Adrenal gland (tissue), 12 donors: ENCODE data around the gene CCNY. TPM values are rescaled to one million over a fixed set of nuclear protein-coding genes. Genes with fewer than 3 reads are reported as not detected.
"Not testable (repeated sequence)": the region's sequence is repeated elsewhere in the genome, so short reads cannot be mapped to it uniquely, and the experiment has no call there.

Experiments used
- DNase-seq, 7 donors: peaks; one replicate each; pipeline ENCODE4 v3.0.0-alpha.2; 2019 to 2020
- H3K27ac ChIP-seq, 5 donors: fragments of 200-600 bp; sonication (generic) in 4 of 5; 1 replicate in 3 of 5; 2 replicates in 2 of 5; pipeline versions ENCODE4 v1.5.1 to v1.8.0; 2016 to 2020; ENCODE audit warnings: mild to moderate bottlenecking in 1 of 5
- H3K27me3 ChIP-seq: fragments of 200-600 bp; 2 replicates; pipeline ENCODE4 v1.8.0; 2021
- H3K36me3 ChIP-seq, 2 donors: fragments of 200-600 bp; replicated peaks in 1 of 2; 1 replicate in 1 of 2; 2 replicates in 1 of 2; pipeline versions ENCODE4 v1.5.1 to v1.8.0; 2018 to 2022
- H3K4me1 ChIP-seq, 2 donors: fragments of 200-600 bp; replicated peaks in 1 of 2; 1 replicate in 1 of 2; 2 replicates in 1 of 2; pipeline versions ENCODE4 v1.5.1 to v1.8.0; 2018 to 2021
- H3K4me3 ChIP-seq, 4 donors: fragments of 200-600 bp; sonication (generic) in 3 of 4; one replicate each; pipeline ENCODE4 v1.5.1; 2016 to 2018
- H3K9me3 ChIP-seq, 3 donors: fragments of 200-600 bp; sonication (generic) in 1 of 3; replicated peaks in 1 of 3; 1 replicate in 2 of 3; 2 replicates in 1 of 3; pipeline versions ENCODE4 v1.5.1 to v1.8.0; 2016 to 2021
- CTCF ChIP-seq, 6 experiments: fragments of 450-650 bp in 4 of 6; fragments of 200-600 bp in 2 of 6; sonication (generic) in 1 of 6; IDR thresholded peaks; 1 replicate in 5 of 6; 2 replicates in 1 of 6; pipeline versions ENCODE4 v1.5.1 to v1.8.0; 2016 to 2021; ENCODE audit warnings: antibody characterized with exemption in 6 of 6, mild to moderate bottlenecking in 2 of 6, moderate library complexity in 1 of 6
- POLR2A ChIP-seq, 2 donors: fragments of 450-650 bp; IDR thresholded peaks; one replicate each; pipeline ENCODE4 v1.6.1; 2017; ENCODE audit warnings: antibody characterized with exemption in 2 of 2, mild to moderate bottlenecking in 2 of 2, moderate library complexity in 1 of 2
- WGBS, 4 donors: extraction: QIAGEN DNeasy Blood & Tissue Kit in 2 of 4; methylation state at CpG; one replicate each; pipeline versions ENCODE4 v1.1.5 to v1.1.7; 2013 to 2017; 5-methylcytosine and 5-hydroxymethylcytosine counted together
- intact Hi-C, 2 donors: fragments of 100-400 bp; cut with DNase I; formaldehyde crosslinking; loops; one replicate each; pipeline versions ENCODE4 v1.14.1 to v1.15.0; 2022 to 2023
- polyA plus RNA-seq, 3 donors: library from polyadenylated mRNA; stranded (reverse); fragments of 200-250 nt in 2 of 3; fragments of 350-450 nt in 1 of 3; fragmentation: Illumina TruSeq in 1 of 3; extraction: RNeasy Lipid Tissue Mini Kit (QIAGEN cat#74804) in 1 of 3; gene quantifications; one replicate each; pipeline ENCODE4 v1.2.3, GENCODE V29; 2013 to 2014
- total RNA-seq, 9 donors: library from RNA; depleted of rRNA in 4 of 9; stranded (reverse); fragments of >200 nt in 4 of 9; fragments of 120-200 nt in 1 of 9; fragmentation: NEBNext Ultra II Directional in 1 of 9; extraction: Animal tissue kit (Norgen Biotek cat#: 25700) in 1 of 9; gene quantifications; one replicate each; pipeline versions ENCODE4 v1.1.0 to v1.2.4, GENCODE V29; 2013 to 2023
- donor health status: healthy with polysubstance abuse.
- donor health status: Bipolar disorder and iron deficiency.
- donor health status: DM: yes; HTN: yes; CAD: no.
- donor health status: DM: no; HTN: no; CAD: no.
- donor health status: DM: no; HTN: no; CAD: no.
- donor health status: DM: yes; HTN: yes; CAD: no.

The CCNY gene
- total and polyA plus RNA-seq, 12 donors, result 18.3 to 87.0 (median 45.2) TPM

GRCh38 chr10:35307297-35307696, 29.0 kb upstream of the CCNY start:
- DNase-seq, result no peak
- intact Hi-C loops, result no loop called here
- no peaks in the 10 kb centered on the region for H3K4me1 ChIP-seq
- WGBS, 4 donors, result 71 to 76% (median 75%) methylated on average over 10 of the region's 10 CpGs
- H3K9me3 ChIP-seq, result no peaks in the 10 kb centered on the region
- no peaks in the 10 kb centered on the region for H3K36me3 ChIP-seq
- no peak overlapping the region for H3K4me3 ChIP-seq
- H3K27ac ChIP-seq, result no peak overlapping the region
- H3K27me3 ChIP-seq, result no peaks in the 10 kb centered on the region
- TF ChIP-seq POLR2A (IDR thresholded peaks at IDR 0.05), result no peak
- no peak for TF ChIP-seq CTCF (IDR thresholded peaks at IDR 0.05)

- no peak for DNase-seq
- TF ChIP-seq POLR2A (IDR thresholded peaks at IDR 0.05) (no peak), CTCF (IDR thresholded peaks at IDR 0.05) (no peak)
- WGBS, 4 donors, result 35 to 59% (median 49%) methylated on average over 2 of the region's 2 CpGs
- Histone ChIP-seq H3K9me3 (no peaks in the 10 kb centered on the region), H3K4me3 (no peak overlapping the region), H3K27me3 (no peaks in the 10 kb centered on the region), H3K27ac (no peak overlapping the region), H3K36me3 (no peaks in the 10 kb centered on the region), H3K4me1 (no peaks in the 10 kb centered on the region)
- intact Hi-C loops, result no loop called here
These were observed 27.5 kb upstream of the CCNY start for GRCh38 chr10:35308809-35309208.

GRCh38 chr10:35314142-35314541, 22.2 kb upstream of the CCNY start:
- DNase-seq, H3K27ac ChIP-seq, intact Hi-C loops, H3K4me1 ChIP-seq, H3K27me3 ChIP-seq, H3K9me3 ChIP-seq, H3K4me3 ChIP-seq, H3K36me3 ChIP-seq: not testable (repeated sequence)
- 87 to 93% (median 90%) methylated on average over 2 of the region's 2 CpGs for WGBS, 4 donors

GRCh38 chr10:35315235-35315634, 21.1 kb upstream of the CCNY start:
- H3K4me3 ChIP-seq, H3K27ac ChIP-seq, H3K9me3 ChIP-seq, DNase-seq, H3K4me1 ChIP-seq, intact Hi-C loops, H3K36me3 ChIP-seq, H3K27me3 ChIP-seq: not testable (repeated sequence)

- H3K27ac ChIP-seq, result no peak overlapping the region
- TF ChIP-seq CTCF (IDR thresholded peaks at IDR 0.05), result no peak
- no peak for TF ChIP-seq POLR2A (IDR thresholded peaks at IDR 0.05)
- peaks cover 0 to 8% of the 10 kb centered on the region in 2 donors for H3K36me3 ChIP-seq
- no peaks in the 10 kb centered on the region for H3K4me1 ChIP-seq
- intact Hi-C loops, result no loop called here
- DNase-seq, result no peak
- 74 to 98% (median 84%) methylated on average over 4 of the region's 4 CpGs for WGBS, 4 donors
- no peak overlapping the region for H3K4me3 ChIP-seq
- no peaks in the 10 kb centered on the region for H3K9me3 ChIP-seq
- no peaks in the 10 kb centered on the region for H3K27me3 ChIP-seq
These were observed 19.9 kb upstream of the CCNY start for GRCh38 chr10:35316218-35316967.
